ENCODE measurements around the gene PPARA. TPM values are rescaled to one million over a fixed set of nuclear protein-coding genes. Genes with fewer than 3 reads are reported as not detected.

Gene PPARA
- total RNA-seq, 2 experiments from 2014 or later = 16.0 to 22.6 TPM

GRCh38 chr22:46213052-46213451 lies 62.7 kb downstream of the PPARA start:
- CTCF ChIA-PET = no interaction called here
- Mint-ChIP-seq H3K27me3 (no peaks in the 10 kb centered on the region), H3K36me3 (peaks cover 66% of the 10 kb centered on the region), H3K27ac (no peak overlapping the region), H3K9me3 (ENCODE audit: low read depth) (peaks cover 26% of the 10 kb centered on the region), H3K4me1 (peaks cover 8% of the 10 kb centered on the region), H3K4me3 (no peak overlapping the region)
- no peak for DNase-seq
- ATAC-seq = peak; percentile 42

GRCh38 chr22:46214149-46214548 lies 63.8 kb downstream of the PPARA start:
- Mint-ChIP-seq H3K4me3 (no peak overlapping the region), H3K36me3 (peaks cover 63% of the 10 kb centered on the region), H3K4me1 (peaks cover 9% of the 10 kb centered on the region), H3K27me3 (no peaks in the 10 kb centered on the region), H3K27ac (no peak overlapping the region), H3K9me3 (ENCODE audit: low read depth) (peaks cover 19% of the 10 kb centered on the region)
- DNase-seq = no peak
- no peak for ATAC-seq
- CTCF ChIA-PET = no interaction called here

DNA sequence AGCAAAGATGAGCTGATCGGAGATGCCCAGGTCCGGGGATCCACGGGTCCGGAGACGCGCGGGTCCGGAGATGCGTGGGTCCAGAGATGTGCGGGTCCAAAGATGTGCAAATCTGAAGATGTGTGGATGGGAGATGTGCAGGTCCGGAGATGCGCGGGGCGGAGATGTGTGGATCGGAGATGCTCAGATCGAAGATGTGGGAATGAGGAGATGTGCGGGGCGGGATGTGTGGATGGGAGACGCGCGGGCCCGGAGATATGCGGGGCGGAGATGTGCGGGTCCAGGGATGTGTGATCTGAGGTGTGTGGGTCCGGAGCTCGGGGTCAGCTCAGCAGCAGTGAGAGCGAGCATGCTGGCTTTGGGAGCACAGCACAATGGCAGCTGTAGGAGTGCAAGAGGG lies 64.3 kb downstream of the PPARA start:
- peaks cover 14% of the 10 kb centered on the region for H3K4me1 Mint-ChIP-seq
- H3K27ac Mint-ChIP-seq = no peak overlapping the region
- no peaks in the 10 kb centered on the region for H3K27me3 Mint-ChIP-seq
- peaks cover 14% of the 10 kb centered on the region for H3K9me3 Mint-ChIP-seq (ENCODE audit: low read depth)
- CTCF ChIA-PET = no interaction called here
- H3K4me3 Mint-ChIP-seq = no peak overlapping the region
- H3K36me3 Mint-ChIP-seq = peaks cover 63% of the 10 kb centered on the region
- ATAC-seq (no peak), DNase-seq (no peak)

DNA sequence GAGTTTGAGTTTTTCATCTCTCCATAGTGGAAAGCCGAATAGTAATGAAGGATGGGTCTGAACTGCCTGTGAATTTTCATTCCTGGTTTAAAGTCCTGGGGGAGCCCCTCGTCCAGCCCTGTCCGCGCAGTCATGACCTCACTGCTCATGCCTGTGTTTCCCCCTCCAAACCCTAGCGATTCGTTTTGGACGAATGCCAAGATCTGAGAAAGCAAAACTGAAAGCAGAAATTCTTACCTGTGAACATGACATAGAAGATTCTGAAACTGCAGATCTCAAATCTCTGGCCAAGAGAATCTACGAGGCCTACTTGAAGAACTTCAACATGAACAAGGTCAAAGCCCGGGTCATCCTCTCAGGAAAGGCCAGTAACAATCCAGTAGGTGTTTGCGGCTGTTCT lies 69.3 kb downstream of the PPARA start:
- H3K36me3 Mint-ChIP-seq = peaks cover 35% of the 10 kb centered on the region
- peak overlapping the region; percentile 56 for H3K27ac Mint-ChIP-seq
- DNase-seq = no peak
- ATAC-seq = peak; percentile 27
- H3K27me3 Mint-ChIP-seq = no peaks in the 10 kb centered on the region
- H3K9me3 Mint-ChIP-seq (ENCODE audit: low read depth) = no peaks in the 10 kb centered on the region
- H3K4me3 Mint-ChIP-seq = no peak overlapping the region
- H3K4me1 Mint-ChIP-seq = peaks cover 15% of the 10 kb centered on the region
- CTCF ChIA-PET = no interaction called here

DNA sequence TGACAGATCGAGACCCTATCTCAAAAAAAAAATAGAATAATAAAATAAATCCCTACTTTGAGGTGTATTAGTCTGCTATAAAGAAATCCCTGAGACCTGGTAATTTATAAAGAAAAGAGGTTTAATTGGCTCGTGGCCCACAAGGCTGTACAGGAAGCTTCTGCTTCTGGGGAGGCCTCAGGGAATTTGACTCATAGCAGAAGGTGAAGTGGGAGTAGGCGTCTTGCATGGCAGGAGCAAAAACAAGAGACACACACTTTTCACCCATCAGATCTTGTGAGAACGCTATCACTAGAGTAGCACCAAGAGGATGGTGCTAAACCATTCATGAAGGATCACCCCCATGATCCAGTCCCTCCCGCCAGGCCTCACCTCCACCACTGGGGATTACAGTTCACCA lies 70.6 kb downstream of the PPARA start:
- Mint-ChIP-seq H3K4me3 (no peak overlapping the region), H3K27me3 (no peaks in the 10 kb centered on the region), H3K9me3 (ENCODE audit: low read depth) (no peaks in the 10 kb centered on the region), H3K36me3 (peaks cover 31% of the 10 kb centered on the region), H3K27ac (no peak overlapping the region), H3K4me1 (peaks cover 15% of the 10 kb centered on the region)
- CTCF ChIA-PET = no interaction called here
- DNase-seq (no peak), ATAC-seq (no peak)

DNA sequence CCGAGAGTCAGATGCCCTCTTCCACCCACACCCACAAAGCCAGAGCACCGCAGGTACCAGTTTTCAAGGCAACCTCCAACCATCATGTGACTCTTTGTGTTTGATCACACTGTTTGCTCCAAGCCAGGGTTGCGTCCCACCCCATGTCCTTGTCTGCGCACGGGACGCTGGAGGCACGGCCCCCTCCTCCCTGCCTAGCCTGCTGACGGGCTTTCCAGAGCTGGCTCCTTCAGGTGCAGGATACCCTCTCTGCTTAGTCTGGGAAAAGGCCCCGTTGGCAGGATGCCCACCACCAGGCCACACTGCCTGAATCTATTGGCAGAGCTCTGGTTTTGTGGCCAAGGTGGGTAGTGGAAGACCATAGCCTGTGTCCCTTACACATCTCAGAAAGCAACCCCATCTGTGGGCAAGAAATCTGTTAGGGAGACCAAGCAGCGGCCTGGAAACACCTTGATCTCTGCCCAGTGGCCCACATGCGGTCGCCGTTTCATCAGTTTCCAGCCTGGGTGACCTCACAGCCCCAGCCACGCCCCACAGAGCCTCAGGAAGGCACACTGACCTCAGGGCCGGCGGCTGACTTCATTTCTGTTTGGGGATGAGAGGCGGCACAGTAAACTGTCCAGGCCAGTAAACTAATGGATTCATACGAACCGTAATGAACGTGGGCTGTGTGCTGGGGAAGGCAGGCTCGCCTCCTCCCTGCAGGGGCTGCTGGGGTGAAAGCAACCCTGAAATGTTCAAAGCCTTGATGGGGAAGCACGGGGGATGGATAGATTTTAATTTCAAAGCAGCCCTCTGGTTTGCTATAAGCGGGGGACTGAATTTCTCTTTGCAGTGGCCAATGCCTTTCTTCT lies 73.9 kb downstream of the PPARA start:
- peaks cover 12% of the 10 kb centered on the region for H3K4me1 Mint-ChIP-seq
- ATAC-seq = no peak
- CTCF ChIA-PET = no interaction called here

GRCh38 chr22:46224898-46225290 lies 74.6 kb downstream of the PPARA start:
- H3K36me3 Mint-ChIP-seq = peaks cover 16% of the 10 kb centered on the region
- DNase-seq (no peak), ATAC-seq (no peak)
- H3K27me3 Mint-ChIP-seq = no peaks in the 10 kb centered on the region
- CTCF ChIA-PET = no interaction called here
- H3K9me3 Mint-ChIP-seq (ENCODE audit: low read depth) = no peaks in the 10 kb centered on the region
- H3K4me3 Mint-ChIP-seq = no peak overlapping the region
- H3K27ac Mint-ChIP-seq = no peak overlapping the region
- peaks cover 6% of the 10 kb centered on the region for H3K4me1 Mint-ChIP-seq

More for the DNA sequence above, 73.9 kb downstream of the PPARA start:
- Mint-ChIP-seq H3K27ac (no peak overlapping the region), H3K9me3 (ENCODE audit: low read depth) (no peaks in the 10 kb centered on the region), H3K27me3 (no peaks in the 10 kb centered on the region), H3K4me3 (no peak overlapping the region), H3K36me3 (peaks cover 22% of the 10 kb centered on the region)
- no peak for DNase-seq

- Mint-ChIP-seq H3K27ac (no peak overlapping the region), H3K9me3 (ENCODE audit: low read depth) (no peaks in the 10 kb centered on the region), H3K27me3 (no peaks in the 10 kb centered on the region), H3K4me3 (no peak overlapping the region), H3K4me1 (peaks cover 3% of the 10 kb centered on the region), H3K36me3 (peaks cover 11% of the 10 kb centered on the region)
- ATAC-seq (no peak), DNase-seq (no peak)
- CTCF ChIA-PET = no interaction called here
Observed at GRCh38 chr22:46225631-46226030, 75.3 kb downstream of the PPARA start.

DNA sequence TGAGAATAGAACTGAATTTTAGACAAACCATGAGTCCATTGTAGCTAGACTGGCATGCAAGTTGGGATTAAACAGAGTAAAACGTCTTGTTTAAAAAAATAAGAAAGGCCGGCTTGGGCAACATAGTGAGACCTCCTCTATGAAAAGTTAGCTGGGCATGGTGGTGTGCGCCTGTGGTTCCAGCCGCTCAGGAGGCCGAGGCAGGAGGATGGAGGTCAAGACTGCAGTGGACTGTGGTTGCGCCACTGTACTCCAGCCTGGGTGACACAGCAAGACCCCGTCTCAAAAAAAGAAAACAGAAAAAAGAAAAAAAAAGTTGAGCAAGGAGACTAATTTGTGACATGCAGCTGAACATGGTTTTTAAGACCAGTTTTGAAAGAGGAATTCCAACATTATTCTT lies 76.3 kb downstream of the PPARA start:
- Mint-ChIP-seq H3K36me3 (peaks cover 6% of the 10 kb centered on the region), H3K27me3 (no peaks in the 10 kb centered on the region), H3K4me1 (no peaks in the 10 kb centered on the region), H3K4me3 (no peak overlapping the region), H3K9me3 (ENCODE audit: low read depth) (no peaks in the 10 kb centered on the region), H3K27ac (no peak overlapping the region)
- CTCF ChIA-PET = no interaction called here
- no peak for DNase-seq
- ATAC-seq = no peak

DNA sequence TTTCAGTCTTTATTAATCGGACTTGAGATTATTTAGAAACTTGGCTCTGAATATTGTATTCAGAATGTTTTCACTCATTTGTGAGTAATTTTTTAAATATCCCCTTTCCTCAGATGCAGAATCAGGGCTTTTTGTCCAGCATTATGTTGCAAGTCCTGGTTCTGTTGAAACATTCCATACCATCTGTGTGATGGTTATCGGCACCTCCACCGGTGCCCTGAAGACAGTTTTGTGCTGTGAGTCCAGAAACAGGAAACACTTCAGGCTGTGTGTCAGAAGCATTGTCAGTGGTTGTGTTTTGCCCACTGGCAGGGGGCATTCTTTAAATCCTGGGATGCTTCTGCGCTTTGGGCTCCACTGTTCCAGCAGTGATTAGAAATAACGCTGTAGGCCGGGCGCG lies 79.4 kb downstream of the PPARA start:
- CTCF ChIA-PET = interaction anchor here (1.2 kb wide), 1 partner anchor 9 kb away, joined by 4 read pairs; no protein-coding TSS in a partner anchor

DNA sequence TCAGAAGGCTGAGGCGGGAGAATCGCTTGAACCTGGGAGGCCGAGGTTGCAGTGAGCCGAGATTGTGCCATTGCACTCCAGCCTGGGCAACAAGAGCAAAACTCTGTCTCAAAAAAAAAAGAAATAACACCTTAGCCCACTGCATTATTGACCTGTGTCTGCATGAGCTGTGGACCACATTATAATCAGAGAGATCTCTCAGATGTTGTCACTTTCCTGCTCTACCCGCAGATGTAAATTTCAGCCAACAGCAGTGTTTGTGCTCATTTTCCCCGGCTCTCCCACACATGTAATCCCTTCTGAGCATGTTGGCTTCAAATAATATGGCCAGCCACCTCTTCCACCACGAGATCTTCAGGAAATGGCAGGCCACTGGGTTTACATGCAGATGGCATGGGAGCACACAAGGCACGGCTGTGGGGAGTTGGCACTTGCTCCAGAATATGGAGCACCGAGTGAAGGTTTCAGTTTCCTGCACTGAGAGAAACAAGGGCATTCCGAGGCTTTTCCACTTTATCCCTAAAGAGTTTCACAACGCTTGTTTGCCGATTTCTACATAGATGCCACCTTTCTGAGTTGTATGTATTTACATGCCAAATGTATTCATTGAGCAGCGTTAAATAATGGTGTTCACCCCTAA lies 80.1 kb downstream of the PPARA start:
- Mint-ChIP-seq H3K36me3 (peaks cover 6% of the 10 kb centered on the region), H3K27ac (no peak overlapping the region), H3K9me3 (ENCODE audit: low read depth) (no peaks in the 10 kb centered on the region), H3K27me3 (no peaks in the 10 kb centered on the region), H3K4me1 (no peaks in the 10 kb centered on the region), H3K4me3 (no peak overlapping the region)
- no peak for ATAC-seq
- CTCF ChIA-PET = interaction anchor here (1.2 kb wide), 1 partner anchor 9 kb away, joined by 4 read pairs; no protein-coding TSS in a partner anchor
- no peak for DNase-seq

More for the DNA sequence above, 79.4 kb downstream of the PPARA start:
- DNase-seq (no peak), ATAC-seq (no peak)
- Mint-ChIP-seq H3K4me1 (no peaks in the 10 kb centered on the region), H3K27me3 (no peaks in the 10 kb centered on the region), H3K27ac (no peak overlapping the region), H3K9me3 (ENCODE audit: low read depth) (no peaks in the 10 kb centered on the region), H3K4me3 (no peak overlapping the region), H3K36me3 (peaks cover 6% of the 10 kb centered on the region)

- Mint-ChIP-seq H3K4me3 (no peak overlapping the region), H3K36me3 (peaks cover 15% of the 10 kb centered on the region), H3K4me1 (no peaks in the 10 kb centered on the region), H3K27ac (no peak overlapping the region), H3K27me3 (no peaks in the 10 kb centered on the region), H3K9me3 (ENCODE audit: low read depth) (no peaks in the 10 kb centered on the region)
- ATAC-seq (no peak), DNase-seq (no peak)
- CTCF ChIA-PET = no interaction called here
Observed at GRCh38 chr22:46233231-46233630, 82.9 kb downstream of the PPARA start.

GRCh38 chr22:46234969-46235368 lies 84.6 kb downstream of the PPARA start:
- Mint-ChIP-seq H3K27ac (no peak overlapping the region), H3K4me1 (peaks cover 12% of the 10 kb centered on the region), H3K9me3 (ENCODE audit: low read depth) (no peaks in the 10 kb centered on the region), H3K36me3 (peaks cover 24% of the 10 kb centered on the region), H3K27me3 (no peaks in the 10 kb centered on the region), H3K4me3 (no peak overlapping the region)
- no peak for DNase-seq
- CTCF ChIA-PET = no interaction called here
- no peak for ATAC-seq
